Renal cortex interstitium (tissue), 11 donors: ENCODE results near the gene FAM3B. TPM values are rescaled to one million over a fixed set of nuclear protein-coding genes. Genes with fewer than 3 reads are reported as not detected.
A peak's percentile ranks its signal among the peaks of the same experiment; 100 is the strongest.
"Not testable (repeated sequence)": the region's sequence is repeated elsewhere in the genome, so short reads cannot be mapped to it uniquely, and the experiment has no call there.

Experiments used
- DNase-seq, 11 donors: peaks; one replicate each; pipeline ENCODE4 v3.0.0-alpha.2; 2013; ENCODE audit warnings: low read depth in 9 of 11, low spot score in 4 of 11; ENCODE audit errors: extremely low read depth in 1 of 11
- polyA plus RNA-seq, 3 donors: library from polyadenylated mRNA; unstranded; fragments of 120-200 nt; gene quantifications; one replicate each; pipeline ENCODE4 v1.2.1, GENCODE V29; 2013; ENCODE audit not compliant: insufficient read length in 3 of 3

Gene FAM3B
- polyA plus RNA-seq, 3 donors: 12.2 to 14.4 (median 13.6) TPM

- DNase-seq: no peak
These were observed 9.4 kb upstream of the FAM3B start for GRCh38 chr21:41307219-41307618.

- not testable (repeated sequence) for DNase-seq
These were observed 3.1 kb upstream of the FAM3B start for GRCh38 chr21:41313285-41314164.

DNA sequence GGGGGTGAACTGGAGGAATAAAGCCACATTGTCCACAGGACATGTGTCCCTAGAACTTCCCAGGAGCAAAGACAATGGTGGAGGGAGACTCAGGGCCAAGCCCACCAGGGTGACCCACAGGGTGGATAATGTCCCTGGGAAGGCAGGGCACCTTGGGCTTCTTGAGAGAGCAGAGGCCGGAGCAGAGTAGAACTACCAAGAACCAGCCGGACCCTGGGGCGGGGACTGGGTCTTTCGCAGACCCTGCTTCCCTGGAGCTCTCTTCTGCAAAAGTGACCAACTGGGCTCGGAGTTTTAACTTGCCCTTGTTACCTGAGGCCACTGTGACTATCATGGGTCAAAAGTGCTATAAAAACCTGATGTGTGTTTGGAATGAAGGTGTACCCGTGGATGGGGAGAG lies 875 bp upstream of the FAM3B start:
- no peak for DNase-seq

- peak in 1 of 11 donors; percentile 18 for DNase-seq
These were observed 427 bp downstream of the FAM3B start for GRCh38 chr21:41317063-41317392.

- no peak for DNase-seq
These were observed 857 bp downstream of the FAM3B start for GRCh38 chr21:41317458-41317857.

- DNase-seq: no peak
These were observed 1.6 kb downstream of the FAM3B start for GRCh38 chr21:41318218-41318617.

- DNase-seq: no peak
These were observed 2.7 kb downstream of the FAM3B start for GRCh38 chr21:41319273-41319672.

DNA sequence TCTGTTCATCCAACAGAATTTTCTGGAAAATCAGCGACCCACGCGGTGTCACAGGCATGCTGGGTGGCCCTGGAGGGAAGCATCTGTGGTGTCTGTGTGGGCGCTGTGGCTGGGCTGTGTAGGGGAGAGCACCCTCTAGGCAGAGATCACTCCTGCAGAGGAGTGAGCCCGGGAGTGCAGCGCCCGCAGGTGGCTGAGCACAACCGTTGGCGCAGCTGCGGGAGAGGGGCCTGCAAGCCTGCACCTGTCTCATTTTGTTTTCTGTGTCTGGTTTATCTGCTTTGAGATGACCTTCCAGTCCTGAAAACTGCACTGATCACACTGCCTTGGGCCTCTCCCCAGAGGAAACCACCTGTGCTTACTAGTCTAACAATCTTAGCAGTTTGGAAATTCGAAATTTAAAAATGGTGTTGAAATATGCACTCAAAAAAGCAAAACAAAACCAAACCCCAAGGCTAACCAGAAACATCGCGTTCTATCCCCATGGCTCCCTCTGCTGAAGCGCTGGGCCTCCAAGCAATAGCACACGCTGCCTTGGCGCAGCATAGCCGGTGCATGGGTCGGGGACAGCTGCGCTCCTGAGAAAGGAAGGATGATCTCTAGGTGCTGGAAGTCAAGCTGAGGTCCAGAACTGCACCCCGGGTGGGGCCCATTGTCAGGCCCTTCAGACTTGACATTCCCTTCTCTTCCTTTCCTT lies 4.8 kb downstream of the FAM3B start:
- no peak for DNase-seq

GRCh38 chr21:41321908-41322495 lies 5.4 kb downstream of the FAM3B start:
- no peak for DNase-seq

DNA sequence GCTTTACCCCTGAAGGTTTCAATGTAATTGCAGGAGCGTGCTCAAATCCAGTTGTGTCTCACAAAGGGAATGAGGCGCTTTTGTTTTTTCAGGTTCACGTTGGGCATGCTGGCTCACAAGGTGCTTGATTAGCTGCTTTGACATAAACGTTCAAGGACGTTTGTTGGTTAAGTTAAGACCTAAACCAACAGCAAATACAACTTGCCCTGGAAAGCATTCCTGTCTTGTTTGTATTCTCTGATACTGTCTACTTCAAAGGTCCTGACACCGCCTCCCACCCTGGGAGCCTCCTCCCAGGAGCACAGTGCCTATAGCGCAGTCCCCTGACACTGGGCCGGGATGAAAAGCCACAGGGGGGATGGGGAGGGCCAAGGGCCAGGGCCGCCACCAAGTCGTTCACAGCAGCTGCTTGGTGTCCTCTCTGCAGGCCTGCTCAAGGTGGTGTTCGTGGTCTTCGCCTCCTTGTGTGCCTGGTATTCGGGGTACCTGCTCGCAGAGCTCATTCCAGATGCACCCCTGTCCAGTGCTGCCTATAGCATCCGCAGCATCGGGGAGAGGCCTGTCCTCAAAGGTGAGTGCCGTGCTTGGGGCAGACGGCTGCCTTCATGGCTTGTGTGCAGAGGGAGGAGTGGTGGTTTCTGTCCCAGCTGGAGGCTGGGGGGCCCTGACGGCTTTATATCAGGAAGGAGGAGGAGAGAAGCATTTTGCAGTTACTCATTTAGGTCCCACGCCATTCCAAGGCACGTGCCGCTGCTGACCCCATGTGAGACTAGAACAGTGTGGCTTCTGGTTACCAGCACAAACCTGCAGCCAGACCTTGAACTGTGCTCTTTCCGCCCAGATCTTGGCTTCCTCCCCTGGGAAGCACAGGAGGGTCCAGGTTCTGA lies 6.1 kb downstream of the FAM3B start:
- DNase-seq: no peak

DNA sequence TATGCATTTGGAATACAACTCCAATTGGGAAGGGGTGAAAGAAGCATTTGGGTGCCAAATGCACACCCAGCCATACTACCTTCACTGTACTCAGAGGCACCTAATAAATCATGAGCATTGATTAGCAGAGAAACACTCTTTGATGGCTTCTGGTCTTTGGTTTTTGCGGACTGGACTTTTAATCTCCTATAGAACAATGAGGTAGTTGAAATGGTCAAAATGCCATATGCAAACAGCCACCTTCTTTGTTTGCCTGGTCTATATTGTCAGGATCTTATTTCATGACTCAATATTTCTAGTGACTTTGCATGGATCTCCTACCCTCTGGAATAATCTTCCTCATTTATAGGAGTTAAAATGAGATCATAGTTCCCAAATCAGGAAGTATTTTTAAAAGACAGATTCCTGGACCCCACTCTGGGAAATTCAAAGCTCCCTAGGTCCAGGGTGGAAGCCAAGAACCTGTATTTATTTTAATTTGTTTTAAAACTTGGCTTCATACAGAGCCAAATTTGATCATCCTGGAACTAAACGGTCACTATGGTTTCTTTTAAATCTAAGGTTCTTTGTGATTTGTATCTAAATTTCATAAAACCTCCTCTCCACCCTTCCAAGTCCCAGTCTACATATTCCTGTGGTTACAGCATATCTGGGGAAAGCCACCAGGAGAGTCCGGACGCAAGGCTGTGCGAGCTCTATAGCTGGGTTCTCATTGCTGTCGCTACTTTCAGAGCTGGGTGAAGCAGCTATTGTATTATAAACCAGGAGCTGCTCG lies 8.7 kb downstream of the FAM3B start:
- DNase-seq: no peak

- DNase-seq: no peak
These were observed 9.9 kb downstream of the FAM3B start for GRCh38 chr21:41326414-41327080.

DNA sequence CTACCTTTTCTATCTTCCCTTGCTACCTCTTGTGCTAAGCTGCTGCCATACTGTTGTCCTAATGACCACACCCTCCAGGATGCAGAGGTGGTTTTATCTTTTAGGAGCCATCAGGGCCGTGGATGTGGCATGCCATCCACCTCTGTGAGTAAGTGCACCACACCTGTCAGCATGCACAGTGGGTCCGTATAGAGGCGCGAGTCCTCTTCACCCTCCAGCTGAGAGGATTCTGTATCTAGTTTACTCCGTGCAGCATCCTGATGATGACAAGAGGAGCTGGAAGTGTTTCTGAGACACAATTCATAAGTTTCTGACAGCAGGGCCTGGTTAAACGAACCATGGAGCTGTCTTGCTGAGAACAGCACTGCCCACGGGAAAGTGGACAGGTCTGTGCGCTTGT lies 11.2 kb downstream of the FAM3B start:
- DNase-seq: no peak

DNA sequence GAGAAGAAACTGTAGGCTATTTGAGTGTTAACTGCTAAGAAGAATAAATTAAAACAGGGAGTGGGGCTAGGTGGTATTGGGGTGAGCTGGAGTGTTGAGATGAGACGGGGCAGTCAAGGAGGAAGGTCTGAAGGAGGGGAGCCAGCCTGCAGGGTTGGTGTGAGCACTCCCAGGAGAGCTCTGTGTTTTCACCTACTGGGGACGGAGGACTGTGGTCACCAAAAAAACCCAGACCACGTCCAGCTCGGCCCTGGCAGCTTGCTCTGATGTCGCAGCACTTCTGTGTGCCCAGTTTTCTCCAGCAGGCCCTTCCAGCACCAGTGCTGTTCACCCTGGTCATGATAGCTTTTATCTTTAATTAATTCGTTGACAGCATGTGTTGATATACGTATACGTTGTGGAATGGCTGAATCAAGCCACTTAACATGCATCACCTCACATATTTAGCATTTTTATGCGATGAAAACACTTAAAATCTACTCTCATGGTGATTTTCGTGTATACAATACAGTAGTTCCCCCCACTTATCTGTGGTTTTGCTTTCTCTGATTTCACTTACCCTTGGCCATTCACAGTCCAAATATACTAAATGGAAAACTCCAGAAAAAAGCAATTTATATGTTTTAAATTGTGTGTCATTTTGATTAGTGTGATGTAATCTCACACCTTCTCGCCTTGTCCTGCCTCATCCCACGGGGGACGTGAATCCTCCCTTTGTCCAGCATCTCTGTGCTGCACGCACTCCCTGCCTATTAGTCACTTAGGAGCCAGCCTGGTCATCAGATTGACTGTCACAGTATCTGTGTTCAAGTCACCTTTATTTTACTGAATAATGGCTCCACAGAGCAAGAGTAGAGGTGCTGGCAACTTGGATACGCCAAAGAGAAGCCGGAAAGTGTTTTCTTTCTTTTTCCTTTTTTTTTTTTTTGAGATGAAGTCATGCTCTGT lies 12.3 kb downstream of the FAM3B start:
- no peak for DNase-seq

DNA sequence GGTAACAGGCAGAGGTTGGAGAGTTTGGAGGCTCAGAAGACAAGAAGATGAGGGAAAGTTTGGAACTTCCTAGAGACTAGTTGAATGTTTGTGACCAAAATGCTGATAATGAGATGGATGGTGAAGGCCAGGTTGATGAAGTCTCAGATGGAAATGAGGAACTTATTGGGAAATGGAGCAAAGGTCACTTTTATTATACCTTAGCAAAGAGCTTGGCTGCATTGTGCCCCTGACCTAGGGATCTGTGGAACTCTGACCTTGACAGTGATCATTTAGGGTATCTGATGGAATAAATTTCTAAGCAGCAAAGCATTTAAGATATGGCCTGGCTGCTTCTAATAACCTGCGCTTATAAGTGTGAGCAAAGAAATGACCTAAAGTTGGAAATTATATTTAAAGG lies 17.2 kb downstream of the FAM3B start:
- no peak for DNase-seq

DNA sequence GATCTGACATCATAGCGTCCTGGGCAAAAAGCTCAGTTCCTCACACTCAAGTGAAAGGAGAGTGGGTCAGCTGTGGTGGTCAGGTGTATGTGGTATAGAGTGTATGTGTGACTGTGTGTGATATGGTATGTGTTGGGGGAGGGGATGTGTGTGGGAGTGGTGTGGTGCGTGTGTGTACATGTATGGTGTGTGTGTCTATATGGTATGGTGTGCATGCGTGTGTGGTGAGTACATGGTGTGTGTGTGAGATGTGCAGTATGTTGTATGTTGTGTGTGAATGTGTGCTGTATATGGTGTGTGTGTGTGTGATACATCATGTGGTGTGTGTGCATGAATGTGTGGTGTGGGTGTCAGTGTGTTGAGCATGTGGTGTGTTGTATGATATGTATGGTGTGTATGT lies 20.9 kb downstream of the FAM3B start:
- DNase-seq: no peak

- DNase-seq: no peak
These were observed 21.9 kb downstream of the FAM3B start for GRCh38 chr21:41338455-41338854.
